SH-SY5Y (cell line): ENCODE measurements around the gene SIX4.
A peak's percentile ranks its signal among the peaks of the same experiment; 100 is the strongest.

Experiments used
- GATA2 ChIP-seq: IDR thresholded peaks from 2 replicates; pipeline ENCODE4 v1.6.1; 2011; ENCODE audit warnings: mild to moderate bottlenecking, low read depth, low read length
- GATA3 ChIP-seq: IDR thresholded peaks from 2 replicates; pipeline ENCODE4 v1.6.1; 2011; ENCODE audit warnings: low read depth, mild to moderate bottlenecking, low read length, moderate library complexity

GRCh38 chr14:60723907-60724618 is at the start of gene SIX4:
- TF ChIP-seq GATA2 (0 out of 2 replicates have a peak, but pooled peaks have one; percentile 19), GATA3 (no peak)
